Measurements from ENCODE around the gene SEZ6.

The SEZ6 gene

GRCh38 chr17:29038085-29038795, 32.4 kb upstream of the SEZ6 start:
- H2BK120ac ChIP-seq (ENCODE audit: low read depth, low read length) = peak overlapping the region; percentile 46
- no CpG with 5 or more reads among the region's 15 CpGs for WGBS (ENCODE audit: extremely low coverage, insufficient coverage, low lambda C conversion rate)
- peak overlapping the region; percentile 98 for H2AK5ac ChIP-seq (ENCODE audit: low read length)
- H4K8ac ChIP-seq (ENCODE audit: low read depth, low read length) = no peak overlapping the region
- no peak overlapping the region for H4K5ac ChIP-seq (ENCODE audit: low read length)
- peak overlapping the region; percentile 99 for H2BK5ac ChIP-seq (ENCODE audit: low read length)
- peak overlapping the region; percentile 87 for H3K27ac ChIP-seq (ENCODE audit: low read depth, low read length)
- H3K4ac ChIP-seq (ENCODE audit: low read depth, low read length) = peak overlapping the region; percentile 93
- no peaks in the 10 kb centered on the region for H3K36me3 ChIP-seq (ENCODE audit: control insufficient read depth, insufficient read depth, low read length)
- H3K4me1 ChIP-seq (ENCODE audit: control insufficient read depth, low read depth, low read length) = peaks cover 25% of the 10 kb centered on the region
- no peak overlapping the region for H2BK15ac ChIP-seq (replicated peaks; ENCODE audit: low read depth)
- H3K4me2 ChIP-seq (ENCODE audit: low read length) = no peak overlapping the region
- no peaks in the 10 kb centered on the region for H3K27me3 ChIP-seq (ENCODE audit: insufficient read depth, low read length, poor library complexity)
- peak overlapping the region; percentile 69 for H3K18ac ChIP-seq (ENCODE audit: low read length)
- H3K79me2 ChIP-seq (ENCODE audit: control insufficient read depth, insufficient read depth, low read length) = no peaks in the 10 kb centered on the region
- H3K79me1 ChIP-seq (ENCODE audit: low read length) = no peaks in the 10 kb centered on the region
- H3K23ac ChIP-seq (ENCODE audit: low read length) = peak overlapping the region; percentile 54
- peak overlapping the region; percentile 94 for H3K56ac ChIP-seq (ENCODE audit: low read length)
- no peak overlapping the region for H3K4me3 ChIP-seq (ENCODE audit: low read length)
- peak; percentile 66 for DNase-seq
- H3K9ac ChIP-seq (ENCODE audit: low read length) = peak overlapping the region; percentile 60

- peak overlapping the region; percentile 87 for H3K27ac ChIP-seq (ENCODE audit: low read depth, low read length)
- peak overlapping the region; percentile 20 for H3K23ac ChIP-seq (ENCODE audit: low read length)
- no peak overlapping the region for H3K4me3 ChIP-seq (ENCODE audit: low read length)
- H3K9ac ChIP-seq (ENCODE audit: low read length) = peak overlapping the region; percentile 60
- H2BK120ac ChIP-seq (ENCODE audit: low read depth, low read length) = peak overlapping the region; percentile 32
- H3K27me3 ChIP-seq (ENCODE audit: insufficient read depth, low read length, poor library complexity) = no peaks in the 10 kb centered on the region
- H3K56ac ChIP-seq (ENCODE audit: low read length) = peak overlapping the region; percentile 94
- peak overlapping the region; percentile 92 for H2AK5ac ChIP-seq (ENCODE audit: low read length)
- peaks cover 22% of the 10 kb centered on the region for H3K4me1 ChIP-seq (ENCODE audit: control insufficient read depth, low read depth, low read length)
- peak overlapping the region; percentile 99 for H2BK5ac ChIP-seq (ENCODE audit: low read length)
- WGBS (ENCODE audit: extremely low coverage, insufficient coverage, low lambda C conversion rate) = no CpG with 5 or more reads among the region's 10 CpGs
- peak overlapping the region; percentile 35 for H3K18ac ChIP-seq (ENCODE audit: low read length)
- no peaks in the 10 kb centered on the region for H3K79me2 ChIP-seq (ENCODE audit: control insufficient read depth, insufficient read depth, low read length)
- H3K36me3 ChIP-seq (ENCODE audit: control insufficient read depth, insufficient read depth, low read length) = no peaks in the 10 kb centered on the region
- no peak for DNase-seq
- no peak overlapping the region for H4K8ac ChIP-seq (ENCODE audit: low read depth, low read length)
- H3K4ac ChIP-seq (ENCODE audit: low read depth, low read length) = peak overlapping the region; percentile 93
- H3K79me1 ChIP-seq (ENCODE audit: low read length) = no peaks in the 10 kb centered on the region
- H2BK15ac ChIP-seq (replicated peaks; ENCODE audit: low read depth) = no peak overlapping the region
- no peak overlapping the region for H3K4me2 ChIP-seq (ENCODE audit: low read length)
- H4K5ac ChIP-seq (ENCODE audit: low read length) = no peak overlapping the region
These were observed 31.9 kb upstream of the SEZ6 start for GRCh38 chr17:29037739-29038084.

- WGBS (ENCODE audit: extremely low coverage, insufficient coverage, low lambda C conversion rate) = no CpG with 5 or more reads among the region's 5 CpGs
- Histone ChIP-seq H3K9ac (ENCODE audit: low read length) (no peak overlapping the region), H3K4me1 (ENCODE audit: control insufficient read depth, low read depth, low read length) (peaks cover 27% of the 10 kb centered on the region), H3K4ac (ENCODE audit: low read depth, low read length) (peak overlapping the region; percentile 75), H2BK5ac (ENCODE audit: low read length) (no peak overlapping the region), H3K36me3 (ENCODE audit: control insufficient read depth, insufficient read depth, low read length) (no peaks in the 10 kb centered on the region), H2BK15ac (replicated peaks; ENCODE audit: low read depth) (no peak overlapping the region), H2AK5ac (ENCODE audit: low read length) (peak overlapping the region; percentile 40), H3K4me2 (ENCODE audit: low read length) (no peak overlapping the region), H2BK120ac (ENCODE audit: low read depth, low read length) (no peak overlapping the region), H3K56ac (ENCODE audit: low read length) (peak overlapping the region; percentile 22), H3K27me3 (ENCODE audit: insufficient read depth, low read length, poor library complexity) (no peaks in the 10 kb centered on the region), H3K18ac (ENCODE audit: low read length) (peak overlapping the region; percentile 33), H4K8ac (ENCODE audit: low read depth, low read length) (no peak overlapping the region), H3K23ac (ENCODE audit: low read length) (no peak overlapping the region), H4K5ac (ENCODE audit: low read length) (no peak overlapping the region), H3K27ac (ENCODE audit: low read depth, low read length) (no peak overlapping the region), H3K79me2 (ENCODE audit: control insufficient read depth, insufficient read depth, low read length) (no peaks in the 10 kb centered on the region), H3K79me1 (ENCODE audit: low read length) (no peaks in the 10 kb centered on the region), H3K4me3 (ENCODE audit: low read length) (no peak overlapping the region)
- DNase-seq = no peak
These were observed 30.8 kb upstream of the SEZ6 start for GRCh38 chr17:29036584-29036983.

DNA sequence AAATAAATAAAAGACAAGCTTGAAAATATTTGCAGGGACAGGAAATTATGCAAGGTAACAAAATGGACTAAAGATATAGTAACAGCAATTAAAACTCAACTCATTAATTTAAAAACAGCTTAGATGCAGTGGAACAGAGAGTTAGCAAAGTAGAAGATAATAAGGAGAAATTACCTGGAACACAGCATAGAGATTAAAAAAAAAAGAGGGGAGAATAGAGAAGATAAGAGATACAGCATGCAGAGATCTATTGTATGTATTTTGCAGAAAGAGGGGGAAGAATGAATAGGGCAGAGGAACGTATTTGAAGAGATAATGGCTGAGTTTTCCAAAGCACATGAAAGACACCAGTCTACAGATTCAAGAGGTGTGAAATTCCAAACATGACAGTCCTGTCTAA, 28.7 kb upstream of the SEZ6 start:
- H3K4ac ChIP-seq (ENCODE audit: low read depth, low read length) = no peak overlapping the region
- WGBS (ENCODE audit: extremely low coverage, insufficient coverage, low lambda C conversion rate) = no CpG with 5 or more reads among the region's 1 CpG
- no peak overlapping the region for H3K23ac ChIP-seq (ENCODE audit: low read length)
- H3K36me3 ChIP-seq (ENCODE audit: control insufficient read depth, insufficient read depth, low read length) = no peaks in the 10 kb centered on the region
- H2BK120ac ChIP-seq (ENCODE audit: low read depth, low read length) = no peak overlapping the region
- H4K8ac ChIP-seq (ENCODE audit: low read depth, low read length) = no peak overlapping the region
- H4K5ac ChIP-seq (ENCODE audit: low read length) = no peak overlapping the region
- no peak overlapping the region for H3K18ac ChIP-seq (ENCODE audit: low read length)
- H2BK15ac ChIP-seq (replicated peaks; ENCODE audit: low read depth) = no peak overlapping the region
- H3K27me3 ChIP-seq (ENCODE audit: insufficient read depth, low read length, poor library complexity) = no peaks in the 10 kb centered on the region
- no peak overlapping the region for H3K4me2 ChIP-seq (ENCODE audit: low read length)
- no peaks in the 10 kb centered on the region for H3K79me1 ChIP-seq (ENCODE audit: low read length)
- H3K56ac ChIP-seq (ENCODE audit: low read length) = no peak overlapping the region
- H3K79me2 ChIP-seq (ENCODE audit: control insufficient read depth, insufficient read depth, low read length) = no peaks in the 10 kb centered on the region
- H3K9ac ChIP-seq (ENCODE audit: low read length) = no peak overlapping the region
- H3K4me1 ChIP-seq (ENCODE audit: control insufficient read depth, low read depth, low read length) = peaks cover 27% of the 10 kb centered on the region
- H2BK5ac ChIP-seq (ENCODE audit: low read length) = no peak overlapping the region
- no peak overlapping the region for H2AK5ac ChIP-seq (ENCODE audit: low read length)
- no peak overlapping the region for H3K27ac ChIP-seq (ENCODE audit: low read depth, low read length)
- H3K4me3 ChIP-seq (ENCODE audit: low read length) = no peak overlapping the region
- DNase-seq = peak; percentile 86

GRCh38 chr17:29032857-29033197, 27.0 kb upstream of the SEZ6 start:
- Histone ChIP-seq H2AK5ac (ENCODE audit: low read length) (no peak overlapping the region), H3K4me3 (ENCODE audit: low read length) (no peak overlapping the region), H3K36me3 (ENCODE audit: control insufficient read depth, insufficient read depth, low read length) (no peaks in the 10 kb centered on the region), H3K79me1 (ENCODE audit: low read length) (no peaks in the 10 kb centered on the region), H3K4me1 (ENCODE audit: control insufficient read depth, low read depth, low read length) (peaks cover 18% of the 10 kb centered on the region), H3K23ac (ENCODE audit: low read length) (no peak overlapping the region), H3K9ac (ENCODE audit: low read length) (no peak overlapping the region), H2BK15ac (replicated peaks; ENCODE audit: low read depth) (no peak overlapping the region), H3K4me2 (ENCODE audit: low read length) (no peak overlapping the region), H2BK5ac (ENCODE audit: low read length) (peak overlapping the region; percentile 40), H3K56ac (ENCODE audit: low read length) (no peak overlapping the region), H3K18ac (ENCODE audit: low read length) (peak overlapping the region; percentile 95), H4K8ac (ENCODE audit: low read depth, low read length) (no peak overlapping the region), H4K5ac (ENCODE audit: low read length) (no peak overlapping the region), H3K79me2 (ENCODE audit: control insufficient read depth, insufficient read depth, low read length) (no peaks in the 10 kb centered on the region), H3K27ac (ENCODE audit: low read depth, low read length) (peak overlapping the region; percentile 97), H3K4ac (ENCODE audit: low read depth, low read length) (peak overlapping the region; percentile 50), H2BK120ac (ENCODE audit: low read depth, low read length) (no peak overlapping the region), H3K27me3 (ENCODE audit: insufficient read depth, low read length, poor library complexity) (no peaks in the 10 kb centered on the region)
- no CpG with 5 or more reads among the region's 6 CpGs for WGBS (ENCODE audit: extremely low coverage, insufficient coverage, low lambda C conversion rate)
- peak; percentile 86 for DNase-seq

Measured in mesendoderm (in vitro differentiated cells).